GM21526 (cell line): ENCODE measurements around the gene KCNS1.
"Not testable (repeated sequence)": the region's sequence is repeated elsewhere in the genome, so short reads cannot be mapped to it uniquely, and the experiment has no call there.

Experiments
- ATAC-seq: cut with Tn5 transposase; IDR thresholded peaks from one replicate; pipeline ENCODE4 v1.9.1; 2021; ENCODE audit warnings: moderate library complexity; ENCODE audit not compliant: unreplicated experiment, low FRiP score

Gene KCNS1

GRCh38 chr20:45100563-45101245 lies at the start of gene KCNS1:
TSS of gene KCNS1 (minus strand) at chr20:45101127. CDS start at chr20:45099236, 1,891 bp downstream.
- no peak for ATAC-seq

GRCh38 chr20:45149062-45149461 lies 48.1 kb upstream of the KCNS1 start:
- no peak for ATAC-seq

- no peak for ATAC-seq
Observed at GRCh38 chr20:45140836-45141235, 39.9 kb upstream of the KCNS1 start.

GRCh38 chr20:45139733-45140375 lies 38.9 kb upstream of the KCNS1 start:
- ATAC-seq, result not testable (repeated sequence)

- ATAC-seq, result no peak
Observed at GRCh38 chr20:45138561-45139300, 37.8 kb upstream of the KCNS1 start.

- no peak for ATAC-seq
Observed at GRCh38 chr20:45136911-45137310, 36.0 kb upstream of the KCNS1 start.

- ATAC-seq, result no peak
Observed at GRCh38 chr20:45128099-45128498, 27.2 kb upstream of the KCNS1 start.

- ATAC-seq, result no peak
Observed at GRCh38 chr20:45124365-45124764, 23.4 kb upstream of the KCNS1 start, which contains the start of gene WFDC12. TSS of gene WFDC12 (minus strand) at chr20:45124465. CDS start at chr20:45124447, 18 bp downstream.

- ATAC-seq, result no peak
Observed at GRCh38 chr20:45121388-45121787, 20.5 kb upstream of the KCNS1 start.

- no peak for ATAC-seq
Observed at GRCh38 chr20:45119556-45120266, 18.8 kb upstream of the KCNS1 start.

- no peak for ATAC-seq
Observed at GRCh38 chr20:45118028-45118427, 17.1 kb upstream of the KCNS1 start.

- no peak for ATAC-seq
Observed at GRCh38 chr20:45117581-45117980, 16.7 kb upstream of the KCNS1 start.

- ATAC-seq, result no peak
Observed at GRCh38 chr20:45115829-45116228, 14.9 kb upstream of the KCNS1 start.

GRCh38 chr20:45115386-45115774 lies 14.5 kb upstream of the KCNS1 start:
- no peak for ATAC-seq

GRCh38 chr20:45114465-45115385 lies 13.8 kb upstream of the KCNS1 start, which contains the start of gene WFDC5:
TSS of gene WFDC5 (minus strand) at chr20:45115174. CDS start at chr20:45115083, 91 bp downstream.
- no peak for ATAC-seq

GRCh38 chr20:45113865-45114264 lies 12.9 kb upstream of the KCNS1 start:
- ATAC-seq, result no peak

GRCh38 chr20:45112754-45113153 lies 11.8 kb upstream of the KCNS1 start:
- no peak for ATAC-seq

GRCh38 chr20:45111799-45112471 lies 11.0 kb upstream of the KCNS1 start:
- ATAC-seq, result no peak

- no peak for ATAC-seq
Observed at GRCh38 chr20:45111285-45111684, 10.4 kb upstream of the KCNS1 start.
